ENCODE data around the gene KCNMA1. TPM values are rescaled to one million over a fixed set of nuclear protein-coding genes. Genes with fewer than 3 reads are reported as not detected.

The KCNMA1 gene
- total RNA-seq, 1 experiment from 2014 or later = 0.45 TPM

- Mint-ChIP-seq H3K9me3 (ENCODE audit: low read depth, unreplicated experiment) (no peaks in the 10 kb centered on the region), H3K4me3 (ENCODE audit: low read depth, unreplicated experiment) (no peak overlapping the region), H3K27ac (ENCODE audit: unreplicated experiment) (no peak overlapping the region), H3K27me3 (ENCODE audit: unreplicated experiment) (peaks cover 49% of the 10 kb centered on the region), H3K4me1 (ENCODE audit: low read depth, unreplicated experiment) (peaks cover 9% of the 10 kb centered on the region), H3K36me3 (ENCODE audit: insufficient read depth, unreplicated experiment) (no peaks in the 10 kb centered on the region)
- DNase-seq = peak; percentile 32
- intact Hi-C loops (cut with micrococcal nuclease; ENCODE audit: unreplicated experiment) = loop anchor here (2.0 to 10.0 kb wide), 5 partner anchors 119 to 322 kb away; no protein-coding TSS in a partner anchor
- CTCF ChIA-PET = interaction anchor here (0.8 to 2.0 kb wide), 5 partner anchors 13 to 319 kb away, joined by 3 to 9 read pairs (median 5); no protein-coding TSS in a partner anchor
- BruUV-seq (replicated peaks) = no TSS peak
- no peak for TF ChIP-seq CTCF (IDR thresholded peaks at IDR 0.05; ENCODE audit: unreplicated experiment)
Observed at GRCh38 chr10:77392851-77393250, 244.8 kb downstream of the KCNMA1 start.

- Mint-ChIP-seq H3K4me3 (ENCODE audit: low read depth, unreplicated experiment) (no peak overlapping the region), H3K9me3 (ENCODE audit: low read depth, unreplicated experiment) (no peaks in the 10 kb centered on the region), H3K27ac (ENCODE audit: unreplicated experiment) (no peak overlapping the region), H3K36me3 (ENCODE audit: insufficient read depth, unreplicated experiment) (no peaks in the 10 kb centered on the region), H3K4me1 (ENCODE audit: low read depth, unreplicated experiment) (peaks cover 9% of the 10 kb centered on the region), H3K27me3 (ENCODE audit: unreplicated experiment) (peaks cover 55% of the 10 kb centered on the region)
- DNase-seq = no peak
- intact Hi-C loops (cut with micrococcal nuclease; ENCODE audit: unreplicated experiment) = loop anchor here (2.0 to 10.0 kb wide), 5 partner anchors 120 to 323 kb away; no protein-coding TSS in a partner anchor
- CTCF ChIA-PET = interaction anchor here (0.6 to 2.0 kb wide), 6 partner anchors 14 to 319 kb away, joined by 3 to 9 read pairs (median 6); no protein-coding TSS in a partner anchor
- no peak for TF ChIP-seq CTCF (IDR thresholded peaks at IDR 0.05; ENCODE audit: unreplicated experiment)
- no TSS peak for BruUV-seq (replicated peaks)
Observed at GRCh38 chr10:77392236-77392721, 245.3 kb downstream of the KCNMA1 start.

GRCh38 chr10:77391605-77392235, 245.9 kb downstream of the KCNMA1 start:
- no peak overlapping the region for H3K27ac Mint-ChIP-seq (ENCODE audit: unreplicated experiment)

GRCh38 chr10:77390481-77390891, 247.1 kb downstream of the KCNMA1 start:
- no TSS peak for BruUV-seq (replicated peaks)
- intact Hi-C loops (cut with micrococcal nuclease; ENCODE audit: unreplicated experiment) = loop anchor here (5.0 to 10.0 kb wide), 3 partner anchors 122 to 324 kb away; no protein-coding TSS in a partner anchor
- no peak overlapping the region for H3K27ac Mint-ChIP-seq (ENCODE audit: unreplicated experiment)
- H3K4me3 Mint-ChIP-seq (ENCODE audit: low read depth, unreplicated experiment) = no peak overlapping the region
- no peaks in the 10 kb centered on the region for H3K9me3 Mint-ChIP-seq (ENCODE audit: low read depth, unreplicated experiment)
- no peak for DNase-seq
- no peaks in the 10 kb centered on the region for H3K36me3 Mint-ChIP-seq (ENCODE audit: insufficient read depth, unreplicated experiment)
- CTCF ChIA-PET = interaction anchor here (1.1 to 1.4 kb wide), 2 partner anchors 217 to 251 kb away, joined by 3 read pairs; no protein-coding TSS in a partner anchor
- peaks cover 56% of the 10 kb centered on the region for H3K27me3 Mint-ChIP-seq (ENCODE audit: unreplicated experiment)
- H3K4me1 Mint-ChIP-seq (ENCODE audit: low read depth, unreplicated experiment) = peaks cover 9% of the 10 kb centered on the region
- no peak for TF ChIP-seq CTCF (IDR thresholded peaks at IDR 0.05; ENCODE audit: unreplicated experiment)

More at GRCh38 chr10:77391605-77392235, 245.9 kb downstream of the KCNMA1 start:
- Mint-ChIP-seq H3K36me3 (ENCODE audit: insufficient read depth, unreplicated experiment) (no peaks in the 10 kb centered on the region), H3K4me1 (ENCODE audit: low read depth, unreplicated experiment) (peaks cover 9% of the 10 kb centered on the region), H3K27me3 (ENCODE audit: unreplicated experiment) (peaks cover 56% of the 10 kb centered on the region), H3K4me3 (ENCODE audit: low read depth, unreplicated experiment) (no peak overlapping the region), H3K9me3 (ENCODE audit: low read depth, unreplicated experiment) (no peaks in the 10 kb centered on the region)
- intact Hi-C loops (cut with micrococcal nuclease; ENCODE audit: unreplicated experiment) = loop anchor here (2.0 to 10.0 kb wide), 5 partner anchors 121 to 323 kb away; no protein-coding TSS in a partner anchor
- no TSS peak for BruUV-seq (replicated peaks)
- DNase-seq = peak; percentile 86
- peak; percentile 35 for TF ChIP-seq CTCF (IDR thresholded peaks at IDR 0.05; ENCODE audit: unreplicated experiment)
- CTCF ChIA-PET = interaction anchor here (0.6 to 2.0 kb wide), 6 partner anchors 13 to 320 kb away, joined by 3 to 9 read pairs (median 6); no protein-coding TSS in a partner anchor
